ENCODE measurements around the gene TDRD9. TPM values are rescaled to one million over a fixed set of nuclear protein-coding genes. Genes with fewer than 3 reads are reported as not detected.
"Not testable (repeated sequence)": the region's sequence is repeated elsewhere in the genome, so short reads cannot be mapped to it uniquely, and the experiment has no call there.

TDRD9 gene
- polyA plus RNA-seq, 5 donors: 0.24 to 2.3 (median 1.6) TPM

DNA sequence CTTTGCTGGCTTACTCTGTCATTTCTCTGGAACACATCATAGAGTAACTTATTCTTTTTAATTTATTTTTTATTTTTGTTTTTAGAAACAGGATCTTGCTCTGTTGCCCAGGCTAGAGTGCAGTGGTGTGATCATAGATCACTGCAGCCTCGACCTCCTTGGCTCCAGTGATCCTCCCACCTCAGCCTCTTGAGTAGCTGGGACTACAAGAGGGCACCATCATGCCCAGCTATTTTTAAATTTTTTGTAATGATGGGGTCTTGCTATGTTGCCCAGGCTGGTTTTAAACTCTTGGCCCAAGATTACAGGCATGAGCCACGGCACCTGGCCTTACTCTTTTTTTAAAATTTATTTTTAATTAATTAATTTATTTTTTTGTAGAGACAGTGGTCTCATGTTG, 46.3 kb downstream of the TDRD9 start:
- DNase-seq: no peak

GRCh38 chr14:103980623-103981238, 52.5 kb downstream of the TDRD9 start:
- not testable (repeated sequence) for DNase-seq

DNA sequence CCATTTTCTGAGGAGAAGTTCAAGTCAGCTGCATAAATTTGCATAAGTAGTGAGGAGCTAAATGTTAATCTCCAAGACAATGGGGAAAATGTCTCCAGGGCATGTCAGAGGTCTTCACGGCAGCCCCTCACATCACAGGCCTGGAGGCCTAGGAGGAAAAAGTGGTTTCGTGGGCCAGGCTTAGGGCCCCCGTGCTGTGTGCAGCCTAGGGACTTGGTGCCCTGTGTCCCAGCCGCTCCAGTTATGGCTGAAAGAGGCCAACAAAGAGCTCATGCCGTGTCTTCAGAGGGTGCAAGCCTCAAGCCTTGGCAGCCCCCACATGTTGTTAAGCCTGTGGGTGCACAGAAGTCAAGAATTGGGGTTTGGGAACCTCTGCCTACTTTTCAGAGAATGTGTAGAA, 55.9 kb downstream of the TDRD9 start:
- DNase-seq: no peak

- DNase-seq: no peak
Measured at GRCh38 chr14:103989034-103989433, 60.8 kb downstream of the TDRD9 start.

GRCh38 chr14:103989964-103990363, 61.7 kb downstream of the TDRD9 start:
- DNase-seq: no peak

- DNase-seq: no peak
Measured at GRCh38 chr14:103994535-103995184, 66.4 kb downstream of the TDRD9 start.

DNA sequence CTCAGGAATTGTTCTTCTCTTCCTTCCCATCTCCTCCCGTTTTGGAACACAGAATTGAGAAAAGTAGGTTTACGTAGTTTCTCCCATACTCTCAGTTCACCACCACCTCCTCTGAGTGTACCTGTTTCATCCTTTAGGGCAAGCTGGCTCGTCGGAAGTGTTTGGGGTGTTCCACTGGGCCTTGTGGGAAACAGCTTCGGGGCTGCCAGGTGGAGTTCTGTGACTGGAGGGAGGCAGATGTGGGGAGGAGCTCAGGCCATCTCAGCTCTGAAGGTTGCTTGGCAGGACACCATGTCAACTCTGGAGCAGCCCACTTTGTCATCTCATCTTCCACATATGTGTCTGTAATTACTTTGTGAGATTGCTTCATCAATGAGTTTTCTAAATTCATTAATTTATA, 67.6 kb downstream of the TDRD9 start:
- DNase-seq: no peak

GRCh38 chr14:103997391-103997790, 69.1 kb downstream of the TDRD9 start:
- no peak for DNase-seq

- DNase-seq: no peak
Measured at GRCh38 chr14:103998027-103998426, 69.8 kb downstream of the TDRD9 start.

- DNase-seq: no peak
Measured at GRCh38 chr14:103999795-104000440, 71.7 kb downstream of the TDRD9 start.

DNA sequence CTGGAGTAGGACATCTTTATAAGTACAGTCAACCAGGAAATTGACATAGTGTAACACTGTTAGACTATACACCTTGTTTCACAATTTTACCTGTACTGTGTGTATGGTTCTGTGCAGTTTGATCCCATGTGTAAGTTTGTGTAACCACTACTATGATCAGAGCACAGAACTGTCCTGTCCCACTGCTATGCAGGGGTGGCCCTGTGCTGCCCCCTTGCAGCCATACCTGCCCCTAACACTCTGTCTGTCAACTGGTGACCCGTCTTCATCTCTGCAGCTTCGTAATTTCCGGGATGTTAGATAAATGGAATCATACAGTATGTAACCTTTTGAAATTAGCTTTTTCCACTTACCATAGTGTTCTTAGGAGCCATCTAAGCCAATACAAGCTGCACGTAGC, 72.7 kb downstream of the TDRD9 start:
- DNase-seq: no peak

GRCh38 chr14:104003616-104004015, 75.4 kb downstream of the TDRD9 start:
- no peak for DNase-seq

DNA sequence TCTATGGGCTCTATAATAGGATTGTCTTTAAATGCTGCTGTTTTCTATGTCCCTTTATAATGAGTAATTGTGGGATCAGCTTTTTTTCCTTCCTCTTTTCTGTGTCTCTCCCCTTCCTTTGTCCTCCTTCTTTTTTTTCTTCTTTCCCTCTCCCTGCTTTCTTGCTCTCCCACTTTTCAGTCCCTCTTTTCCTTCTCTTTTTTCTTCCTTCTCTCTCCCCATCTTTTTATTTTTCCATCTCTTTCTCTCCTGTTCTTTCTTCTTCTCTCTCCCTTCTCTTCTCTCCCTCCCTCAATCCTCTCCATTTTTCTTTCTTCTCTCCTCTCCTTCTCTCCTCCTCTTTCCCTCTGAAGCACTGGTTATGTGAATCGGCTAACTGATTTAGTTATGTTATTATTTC, 76.6 kb downstream of the TDRD9 start:
- no peak for DNase-seq

- DNase-seq: no peak
Measured at GRCh38 chr14:104005489-104005888, 77.2 kb downstream of the TDRD9 start.

- no peak for DNase-seq
Measured at GRCh38 chr14:104007121-104007520, 78.9 kb downstream of the TDRD9 start.

- DNase-seq: no peak
Measured at GRCh38 chr14:104009297-104009696, 81.0 kb downstream of the TDRD9 start.

DNA sequence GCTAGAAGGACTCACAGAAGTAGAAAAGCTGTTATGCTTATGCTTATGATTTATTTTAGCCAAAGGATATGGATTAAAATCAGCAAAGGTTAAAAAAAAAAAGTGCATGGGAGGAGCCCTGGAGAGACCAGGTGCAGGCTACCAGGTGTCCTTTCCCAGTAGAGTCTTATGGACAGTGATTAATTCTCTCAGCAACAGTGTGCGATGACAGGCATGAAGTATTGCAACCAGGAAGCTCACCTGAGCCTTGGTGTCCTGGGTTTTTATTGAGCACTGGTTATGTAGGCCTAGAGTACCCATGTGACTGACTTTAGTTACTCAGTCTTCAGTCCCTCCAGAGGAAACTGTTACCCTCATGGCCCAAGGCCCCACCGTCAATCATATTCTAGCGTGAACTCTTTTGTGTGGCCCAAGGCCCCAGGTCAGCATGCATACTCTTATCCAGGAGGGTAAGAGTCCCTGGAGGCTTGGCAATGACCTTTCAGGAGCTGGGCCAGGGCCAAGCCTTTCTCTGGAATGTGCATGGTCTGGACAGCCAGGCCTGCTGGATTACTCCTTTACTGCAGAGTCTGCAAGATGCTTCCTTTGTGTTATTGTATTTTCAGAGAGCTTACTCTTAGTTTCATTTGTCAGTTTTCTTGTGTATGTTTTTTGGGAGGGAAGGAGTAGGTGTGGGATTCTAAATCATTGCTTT, 83.7 kb downstream of the TDRD9 start:
- DNase-seq: no peak

DNA sequence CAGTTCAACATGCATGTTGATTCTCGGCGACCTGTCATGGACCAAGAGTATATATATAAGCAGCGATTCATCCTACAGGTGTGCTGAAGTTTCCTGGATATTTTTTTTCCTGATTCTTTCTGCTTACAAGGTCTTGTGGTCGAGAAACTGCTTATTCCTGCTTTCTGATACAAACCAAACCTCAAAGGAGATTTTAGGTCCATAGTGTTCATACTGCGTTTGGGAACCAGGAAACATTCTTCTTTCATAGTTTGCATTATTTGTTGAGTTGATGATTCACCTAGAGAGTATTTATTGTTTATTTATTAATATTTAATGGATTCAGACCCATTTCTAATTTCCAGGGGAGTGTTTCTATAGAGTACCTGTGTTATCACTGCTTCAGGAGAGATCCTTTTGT, 86.5 kb downstream of the TDRD9 start:
- DNase-seq: no peak

DNA sequence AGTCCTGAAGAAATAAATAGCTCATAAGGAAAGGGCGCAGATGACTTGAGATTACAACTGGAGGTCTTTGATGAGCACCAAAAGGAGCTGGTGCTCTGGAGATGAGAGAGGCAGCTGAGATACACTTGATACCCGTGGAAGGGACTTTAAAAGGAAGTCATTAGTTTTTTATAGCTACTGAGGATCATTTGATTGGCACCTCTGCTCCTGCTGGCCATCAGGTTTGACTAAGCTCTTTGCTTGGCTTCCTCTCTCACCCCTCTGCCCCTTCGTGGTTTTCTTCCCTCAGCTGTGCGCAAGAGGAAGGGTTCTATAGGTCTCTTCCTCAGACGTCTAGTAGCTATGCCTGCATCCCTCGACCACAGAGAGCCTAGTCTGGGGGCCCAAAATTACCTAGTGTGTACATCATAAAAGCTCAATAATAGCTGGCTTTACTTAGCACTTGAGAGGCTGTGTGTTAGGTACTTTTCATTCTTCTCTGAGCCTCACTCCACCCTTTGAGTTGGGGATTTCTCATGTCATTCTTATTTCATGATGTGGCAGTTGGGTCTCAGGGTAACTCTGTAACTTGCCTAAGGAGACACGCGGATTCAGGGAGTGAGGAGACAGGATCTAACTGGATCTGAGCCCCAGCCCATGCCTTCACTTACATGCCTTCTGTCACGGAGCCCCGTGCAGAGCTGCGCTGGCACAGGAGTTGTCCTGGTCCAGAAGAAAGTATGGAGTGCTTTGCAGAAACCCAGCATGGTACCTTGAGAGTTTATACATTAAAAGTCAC, 88.8 kb downstream of the TDRD9 start:
- no peak for DNase-seq

- no peak for DNase-seq
Measured at GRCh38 chr14:104019029-104019428, 90.8 kb downstream of the TDRD9 start.

DNA sequence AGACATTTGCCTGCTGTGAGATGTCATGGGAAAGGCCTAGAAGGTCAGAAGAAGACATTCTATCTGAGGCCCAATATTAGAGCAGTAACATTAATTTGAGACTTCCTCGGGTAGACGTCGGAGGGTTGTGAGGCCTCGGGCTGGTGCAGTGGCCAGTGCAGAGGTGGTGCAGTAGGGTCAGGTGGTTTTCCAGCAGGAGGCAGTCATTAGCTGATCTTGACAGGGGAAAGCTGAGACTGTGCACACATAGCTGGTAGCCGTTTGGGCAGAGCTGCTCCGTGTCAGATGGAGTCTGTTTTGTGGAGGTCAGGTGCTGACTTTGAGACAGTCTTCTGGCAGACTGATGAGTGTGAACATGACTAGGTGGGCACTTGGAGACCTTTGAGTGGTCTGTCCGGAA, 91.5 kb downstream of the TDRD9 start:
- DNase-seq: no peak

DNA sequence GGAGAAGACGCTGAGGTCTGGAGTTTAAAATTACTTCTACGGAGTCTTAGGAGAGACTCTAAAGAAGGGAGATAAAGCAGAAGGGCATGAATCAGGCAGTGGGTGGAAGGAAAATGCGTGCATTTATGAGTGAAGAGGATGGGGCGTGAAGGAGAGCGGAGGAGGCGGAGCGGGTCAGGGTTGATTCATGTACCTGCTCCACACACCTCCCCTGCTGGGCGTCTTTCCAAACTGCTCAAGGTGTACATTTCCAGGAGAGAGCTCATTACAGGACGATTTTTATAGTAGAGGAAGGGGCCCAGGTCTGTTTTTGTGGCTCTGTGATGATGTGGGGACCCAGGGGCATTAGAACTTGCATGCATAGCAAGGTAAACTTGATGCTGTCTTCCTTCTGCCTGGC, 92.2 kb downstream of the TDRD9 start:
- no peak for DNase-seq
